Measurements from ENCODE around the gene MIR17HG.

MIR17HG gene

GRCh38 chr13:91369441-91369831 is 21.9 kb downstream of the MIR17HG start:
- DNase-seq: no peak

- no peak for DNase-seq
Measured at GRCh38 chr13:91370501-91370900, 23.0 kb downstream of the MIR17HG start.

GRCh38 chr13:91372911-91373310 is 25.4 kb downstream of the MIR17HG start:
- no peak for DNase-seq

GRCh38 chr13:91375116-91375729 is 27.7 kb downstream of the MIR17HG start:
- no peak for DNase-seq

- DNase-seq: no peak
Measured at GRCh38 chr13:91381371-91381770, 33.9 kb downstream of the MIR17HG start.

GRCh38 chr13:91383836-91384235 is 36.3 kb downstream of the MIR17HG start:
- DNase-seq: no peak

GRCh38 chr13:91384896-91385295 is 37.4 kb downstream of the MIR17HG start:
- DNase-seq: no peak

GRCh38 chr13:91389186-91389585 is 41.7 kb downstream of the MIR17HG start:
- DNase-seq: no peak

- DNase-seq: no peak
Measured at GRCh38 chr13:91397595-91397994, 50.1 kb downstream of the MIR17HG start.

GRCh38 chr13:91398413-91399188 is 51.1 kb downstream of the MIR17HG start, which contains the start of gene GPC5:
TSS of gene GPC5 (plus strand) at chr13:91398621.
- DNase-seq: no peak

GRCh38 chr13:91399189-91400062 is 51.9 kb downstream of the MIR17HG start:
- DNase-seq: no peak

- no peak for DNase-seq
Measured at GRCh38 chr13:91400063-91400399, 52.5 kb downstream of the MIR17HG start.

GRCh38 chr13:91400671-91401070 is 53.2 kb downstream of the MIR17HG start:
- DNase-seq: no peak

- DNase-seq: no peak
Measured at GRCh38 chr13:91401920-91402319, 54.4 kb downstream of the MIR17HG start.
